ENCODE measurements around the gene RASSF5. TPM values are rescaled to one million over a fixed set of nuclear protein-coding genes. Genes with fewer than 3 reads are reported as not detected.
A peak's percentile ranks its signal among the peaks of the same experiment; 100 is the strongest.

The RASSF5 gene
- total RNA-seq, 2 experiments from 2014 or later = 215 to 218 TPM

DNA sequence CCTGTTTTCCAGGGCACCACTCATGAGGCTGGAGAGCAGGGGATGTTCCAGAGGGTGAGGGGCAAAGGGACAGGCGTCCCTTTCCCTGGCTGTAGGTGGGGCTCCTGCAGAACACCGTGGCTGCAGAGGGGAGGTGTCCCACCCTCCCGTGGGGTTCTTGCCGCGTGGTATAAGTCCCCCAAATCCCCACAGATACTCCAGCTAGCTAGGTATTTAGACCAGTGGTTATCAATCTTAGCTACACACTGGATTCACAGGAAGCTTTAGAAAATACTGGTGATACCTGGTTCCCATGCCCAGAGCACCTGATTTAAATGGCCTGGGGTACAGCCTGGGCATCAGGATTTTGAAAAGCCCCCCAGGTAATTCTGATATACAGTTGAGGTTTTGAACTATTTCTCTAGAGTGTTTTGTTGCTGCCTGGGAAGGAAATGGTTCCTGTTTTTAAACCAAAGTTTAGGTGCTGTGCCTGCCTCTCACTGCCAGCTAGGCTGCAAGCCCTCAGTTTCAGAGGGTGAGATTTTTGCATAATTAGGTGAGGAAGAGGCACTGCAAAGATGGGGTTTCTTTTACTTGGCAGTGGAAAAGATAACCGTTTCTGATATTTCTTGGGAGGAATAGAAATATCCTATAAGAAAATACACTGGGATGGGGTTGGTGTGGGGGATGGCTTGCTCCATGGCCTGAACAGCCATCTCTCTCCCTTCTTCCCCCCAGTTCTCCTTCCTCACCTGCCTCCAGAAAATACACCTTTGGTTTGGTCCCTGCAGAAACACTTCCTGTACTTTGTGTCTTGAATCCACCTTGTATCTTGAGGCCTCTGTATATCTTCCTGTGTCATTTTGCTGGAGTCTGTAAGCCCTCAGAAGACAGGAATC, 51.7 kb downstream of the RASSF5 start:
- no peak for ATAC-seq
- peaks cover 67% of the 10 kb centered on the region for H3K36me3 Mint-ChIP-seq (ENCODE audit: low read depth)
- H3K27me3 Mint-ChIP-seq = no peaks in the 10 kb centered on the region
- H3K9me3 Mint-ChIP-seq = no peaks in the 10 kb centered on the region
- H3K4me3 Mint-ChIP-seq = peak overlapping the region; percentile 96
- intact Hi-C loops (cut with micrococcal nuclease) = no loop called here
- ChIA-PET POLR2A (interaction anchor here (1.1 to 30.6 kb wide), 4 partner anchors 2 to 88 kb away, joined by 5 to 1021 read pairs (median 513); partner anchors contain the start of genes EIF2D and IKBKE), CTCF (interaction anchor here (0.8 to 24.5 kb wide), 5 partner anchors 7 to 105 kb away, joined by 3 to 583 read pairs (median 4); no protein-coding TSS in a partner anchor)
- TF ChIP-seq, protein P1, sequence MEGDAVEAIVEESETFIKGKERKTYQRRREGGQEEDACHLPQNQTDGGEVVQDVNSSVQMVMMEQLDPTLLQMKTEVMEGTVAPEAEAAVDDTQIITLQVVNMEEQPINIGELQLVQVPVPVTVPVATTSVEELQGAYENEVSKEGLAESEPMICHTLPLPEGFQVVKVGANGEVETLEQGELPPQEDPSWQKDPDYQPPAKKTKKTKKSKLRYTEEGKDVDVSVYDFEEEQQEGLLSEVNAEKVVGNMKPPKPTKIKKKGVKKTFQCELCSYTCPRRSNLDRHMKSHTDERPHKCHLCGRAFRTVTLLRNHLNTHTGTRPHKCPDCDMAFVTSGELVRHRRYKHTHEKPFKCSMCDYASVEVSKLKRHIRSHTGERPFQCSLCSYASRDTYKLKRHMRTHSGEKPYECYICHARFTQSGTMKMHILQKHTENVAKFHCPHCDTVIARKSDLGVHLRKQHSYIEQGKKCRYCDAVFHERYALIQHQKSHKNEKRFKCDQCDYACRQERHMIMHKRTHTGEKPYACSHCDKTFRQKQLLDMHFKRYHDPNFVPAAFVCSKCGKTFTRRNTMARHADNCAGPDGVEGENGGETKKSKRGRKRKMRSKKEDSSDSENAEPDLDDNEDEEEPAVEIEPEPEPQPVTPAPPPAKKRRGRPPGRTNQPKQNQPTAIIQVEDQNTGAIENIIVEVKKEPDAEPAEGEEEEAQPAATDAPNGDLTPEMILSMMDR (IDR thresholded peaks at IDR 0.05) = no peak
- H3K4me1 Mint-ChIP-seq (ENCODE audit: low read depth) = peaks cover 59% of the 10 kb centered on the region
- DNase-seq = no peak
- H3K27ac Mint-ChIP-seq = peak overlapping the region; percentile 100

DNA sequence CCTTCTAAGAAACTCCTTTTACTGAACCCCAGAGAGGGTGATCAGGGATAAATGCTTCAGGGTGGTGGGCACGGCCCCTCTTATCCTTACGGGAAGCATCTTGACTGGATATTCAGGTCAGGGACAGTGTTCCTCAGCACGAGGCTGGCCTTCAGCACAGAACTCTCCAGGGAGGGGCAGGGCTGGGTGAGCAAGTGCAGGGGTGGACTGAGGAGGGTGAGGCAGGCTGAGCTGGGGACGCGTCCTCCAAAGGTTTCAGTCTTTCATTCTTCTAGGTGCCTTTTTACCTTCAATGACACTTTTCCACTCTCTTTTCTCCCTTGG, 52.3 kb downstream of the RASSF5 start:
- Mint-ChIP-seq H3K36me3 (ENCODE audit: low read depth) (peaks cover 73% of the 10 kb centered on the region), H3K4me1 (ENCODE audit: low read depth) (peaks cover 59% of the 10 kb centered on the region), H3K4me3 (peak overlapping the region; percentile 96), H3K27ac (peak overlapping the region; percentile 100), H3K9me3 (no peaks in the 10 kb centered on the region), H3K27me3 (no peaks in the 10 kb centered on the region)
- ATAC-seq (no peak), DNase-seq (peak; percentile 51)
- TF ChIP-seq, protein P1 (IDR thresholded peaks at IDR 0.05) = no peak
- CTCF ChIA-PET = interaction anchor here (1.3 to 24.5 kb wide), 4 partner anchors 8 to 49 kb away, joined by 3 to 583 read pairs (median 14); no protein-coding TSS in a partner anchor
- POLR2A ChIA-PET = interaction anchor here (0.7 to 30.6 kb wide), 5 partner anchors 1 to 92 kb away, joined by 3 to 1021 read pairs (median 5); partner anchors contain the start of gene EIF2D
- intact Hi-C loops (cut with micrococcal nuclease) = no loop called here

DNA sequence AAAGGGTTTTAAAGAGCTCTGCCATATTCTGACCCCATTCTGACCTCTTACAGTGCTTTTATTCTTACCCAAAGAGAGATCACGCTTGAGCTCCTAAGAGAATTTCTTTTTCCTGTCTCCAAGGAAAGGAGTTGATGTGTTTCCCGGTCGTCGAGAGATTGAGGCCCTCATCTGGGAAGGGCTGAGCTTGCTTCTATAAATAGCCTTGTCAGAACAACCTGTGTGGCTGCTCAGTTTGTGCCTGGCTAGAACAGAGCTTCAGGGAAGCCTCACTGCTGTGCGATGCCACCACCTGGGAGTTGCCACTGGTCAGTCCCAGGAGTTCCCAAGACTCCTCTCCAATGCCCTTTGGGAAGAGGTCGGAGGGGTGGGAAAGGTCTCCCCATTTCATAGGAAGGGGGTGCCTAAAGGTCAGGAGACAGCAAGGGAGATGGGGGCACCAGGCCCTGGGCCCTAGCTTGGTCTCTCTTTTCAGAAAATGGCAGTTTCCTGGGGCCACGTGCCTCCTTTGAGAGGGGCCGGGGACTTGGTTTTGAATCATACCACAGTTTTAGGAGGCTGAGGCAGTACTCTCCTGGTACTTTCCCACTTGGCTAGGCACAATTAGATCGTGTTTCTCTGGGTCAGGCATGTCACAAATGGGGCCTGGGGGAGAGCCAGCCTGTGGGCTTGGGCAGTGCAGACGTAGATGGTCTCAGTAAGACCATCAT, 52.8 kb downstream of the RASSF5 start:
- Mint-ChIP-seq H3K4me3 (peak overlapping the region; percentile 96), H3K27me3 (no peaks in the 10 kb centered on the region), H3K36me3 (ENCODE audit: low read depth) (peaks cover 78% of the 10 kb centered on the region), H3K27ac (peak overlapping the region; percentile 100), H3K4me1 (ENCODE audit: low read depth) (peaks cover 59% of the 10 kb centered on the region), H3K9me3 (no peaks in the 10 kb centered on the region)
- intact Hi-C loops (cut with micrococcal nuclease) = no loop called here
- ChIA-PET POLR2A (interaction anchor here (0.7 to 30.6 kb wide), 4 partner anchors 1 to 93 kb away, joined by 3 to 1021 read pairs (median 512); no protein-coding TSS in a partner anchor), CTCF (interaction anchor here (1.0 to 24.5 kb wide), 6 partner anchors 8 to 52 kb away, joined by 3 to 583 read pairs (median 4); partner anchors contain the start of gene EIF2D)
- peak; percentile 72 for DNase-seq
- peak; percentile 2 for ATAC-seq
- TF ChIP-seq, protein P1 (IDR thresholded peaks at IDR 0.05) = no peak

DNA sequence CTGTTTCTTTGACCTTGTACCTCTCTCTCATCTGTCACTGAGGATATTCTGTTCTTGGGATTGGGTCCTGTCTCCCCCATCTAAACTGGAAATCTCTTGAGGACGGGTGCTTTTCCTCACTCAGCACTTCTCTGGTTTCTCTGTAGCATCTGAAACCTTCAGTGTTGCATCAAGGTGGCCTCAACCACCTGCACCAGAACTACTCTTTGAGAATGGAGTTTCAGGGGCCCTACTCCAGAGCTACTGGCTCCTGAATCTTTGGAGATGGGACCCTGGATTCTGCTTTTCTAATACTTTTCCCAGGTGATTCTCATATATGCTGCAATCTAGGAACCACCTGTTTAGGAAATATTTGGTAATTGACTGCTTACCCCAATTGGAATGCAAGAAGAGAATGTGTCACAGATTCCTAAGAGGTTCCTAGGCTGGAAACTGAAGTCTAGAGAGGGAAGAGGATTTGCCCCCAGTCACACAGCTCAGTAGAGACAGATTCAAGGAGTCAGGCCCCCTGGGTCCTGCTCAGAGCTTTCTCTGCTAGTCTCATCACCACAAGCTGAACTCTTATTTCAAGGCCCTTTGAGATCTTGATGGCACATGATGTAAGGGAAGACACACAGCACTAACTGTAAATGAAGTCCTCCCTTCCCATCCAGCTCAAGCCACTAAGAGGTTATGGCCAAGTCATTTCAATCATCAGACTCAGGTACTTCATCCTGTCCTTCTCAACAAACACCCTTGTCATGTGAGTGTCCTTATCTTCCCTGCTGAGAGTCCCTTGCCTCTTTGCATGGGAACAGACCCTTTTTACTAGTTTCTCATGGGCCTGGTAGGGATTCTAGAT, 56.3 kb downstream of the RASSF5 start:
- TF ChIP-seq, protein P1 (IDR thresholded peaks at IDR 0.05) = no peak
- ATAC-seq = no peak
- H3K4me1 Mint-ChIP-seq (ENCODE audit: low read depth) = peaks cover 82% of the 10 kb centered on the region
- ChIA-PET POLR2A (interaction anchor here (0.8 to 30.6 kb wide), 6 partner anchors 2 to 231 kb away, joined by 3 to 1021 read pairs (median 5); partner anchors contain the start of gene IKBKE), CTCF (interaction anchor here (0.7 to 24.5 kb wide), 8 partner anchors 8 to 100 kb away, joined by 3 to 583 read pairs (median 5); no protein-coding TSS in a partner anchor)
- peak overlapping the region; percentile 96 for H3K4me3 Mint-ChIP-seq
- H3K27me3 Mint-ChIP-seq = no peaks in the 10 kb centered on the region
- peak overlapping the region; percentile 100 for H3K27ac Mint-ChIP-seq
- DNase-seq = no peak
- peaks cover 98% of the 10 kb centered on the region for H3K36me3 Mint-ChIP-seq (ENCODE audit: low read depth)
- intact Hi-C loops (cut with micrococcal nuclease) = loop anchor here (2.0 kb wide), 1 partner anchor 15 kb away; no protein-coding TSS in a partner anchor
- H3K9me3 Mint-ChIP-seq = no peaks in the 10 kb centered on the region

Data from activated CD8-positive, alpha-beta T cell treated with anti-CD3 and anti-CD28 coated beads for 36 hours (primary cell).